AG04449 (cell line): Measurements from ENCODE around the gene ERICH6.

ENCODE experiments used
- CTCF ChIA-PET: fragments of 350-600 bp; formaldehyde crosslinking; extraction: SDS; loops from one replicate; lab custom pipeline; 2021; ENCODE audit warnings: antibody characterized with exemption; lab: Yijun Ruan, JAX
- POLR2A ChIA-PET: fragments of 400-600, 350-600 bp; formaldehyde crosslinking; extraction: SDS; loops from one replicate; lab custom pipeline; 2020; ENCODE audit warnings: antibody characterized with exemption, inconsistent platforms; lab: Yijun Ruan, JAX
- DNase-seq: peaks from one replicate; pipeline ENCODE4 v3.0.0-alpha.2; 2010; ENCODE audit warnings: low read depth, low spot score
- H3K4me3 ChIP-seq: 2 replicates; pipeline ENCODE4 v1.5.1; 2011; ENCODE audit warnings: low read depth, mild to moderate bottlenecking, control low read depth, low read length
- TF ChIP-seq, protein P1 (sequence below): IDR thresholded peaks from one replicate; pipeline ENCODE4 v1.5.1; 2011; ENCODE audit warnings: mild to moderate bottlenecking, moderate library complexity, low read length, control low read depth, inconsistent platforms; ENCODE audit not compliant: insufficient read depth; ENCODE audit errors: missing control alignments

ERICH6 gene

DNA sequence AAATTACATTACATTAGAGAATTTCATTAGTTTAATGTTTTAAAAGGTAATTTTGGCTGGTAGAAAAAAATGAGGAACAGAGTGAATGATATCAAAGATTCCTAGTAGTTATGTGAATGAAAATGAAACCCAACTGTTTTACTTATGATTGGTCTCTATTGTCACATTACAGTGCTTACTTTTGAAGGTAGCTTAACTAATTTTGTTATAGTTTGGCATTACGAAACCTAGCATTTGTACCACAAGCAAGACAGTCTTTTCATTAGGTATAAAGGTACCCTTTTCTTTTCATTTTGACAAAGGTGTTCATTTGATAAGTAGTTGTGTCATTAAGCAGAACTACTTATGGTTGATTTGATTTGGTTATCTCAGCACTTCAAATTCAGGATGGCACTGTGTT, 93.7 kb downstream of the ERICH6 start:
- ChIA-PET CTCF (no interaction called here), POLR2A (interaction anchor here (1.3 kb wide), 1 partner anchor 94 kb away, joined by 3 read pairs; the partner anchor contains the start of gene ERICH6)
- no peak overlapping the region for H3K4me3 ChIP-seq
- TF ChIP-seq, protein P1, sequence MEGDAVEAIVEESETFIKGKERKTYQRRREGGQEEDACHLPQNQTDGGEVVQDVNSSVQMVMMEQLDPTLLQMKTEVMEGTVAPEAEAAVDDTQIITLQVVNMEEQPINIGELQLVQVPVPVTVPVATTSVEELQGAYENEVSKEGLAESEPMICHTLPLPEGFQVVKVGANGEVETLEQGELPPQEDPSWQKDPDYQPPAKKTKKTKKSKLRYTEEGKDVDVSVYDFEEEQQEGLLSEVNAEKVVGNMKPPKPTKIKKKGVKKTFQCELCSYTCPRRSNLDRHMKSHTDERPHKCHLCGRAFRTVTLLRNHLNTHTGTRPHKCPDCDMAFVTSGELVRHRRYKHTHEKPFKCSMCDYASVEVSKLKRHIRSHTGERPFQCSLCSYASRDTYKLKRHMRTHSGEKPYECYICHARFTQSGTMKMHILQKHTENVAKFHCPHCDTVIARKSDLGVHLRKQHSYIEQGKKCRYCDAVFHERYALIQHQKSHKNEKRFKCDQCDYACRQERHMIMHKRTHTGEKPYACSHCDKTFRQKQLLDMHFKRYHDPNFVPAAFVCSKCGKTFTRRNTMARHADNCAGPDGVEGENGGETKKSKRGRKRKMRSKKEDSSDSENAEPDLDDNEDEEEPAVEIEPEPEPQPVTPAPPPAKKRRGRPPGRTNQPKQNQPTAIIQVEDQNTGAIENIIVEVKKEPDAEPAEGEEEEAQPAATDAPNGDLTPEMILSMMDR: no peak
- DNase-seq: no peak
